ENCODE data around the gene SMIM13.

DNA sequence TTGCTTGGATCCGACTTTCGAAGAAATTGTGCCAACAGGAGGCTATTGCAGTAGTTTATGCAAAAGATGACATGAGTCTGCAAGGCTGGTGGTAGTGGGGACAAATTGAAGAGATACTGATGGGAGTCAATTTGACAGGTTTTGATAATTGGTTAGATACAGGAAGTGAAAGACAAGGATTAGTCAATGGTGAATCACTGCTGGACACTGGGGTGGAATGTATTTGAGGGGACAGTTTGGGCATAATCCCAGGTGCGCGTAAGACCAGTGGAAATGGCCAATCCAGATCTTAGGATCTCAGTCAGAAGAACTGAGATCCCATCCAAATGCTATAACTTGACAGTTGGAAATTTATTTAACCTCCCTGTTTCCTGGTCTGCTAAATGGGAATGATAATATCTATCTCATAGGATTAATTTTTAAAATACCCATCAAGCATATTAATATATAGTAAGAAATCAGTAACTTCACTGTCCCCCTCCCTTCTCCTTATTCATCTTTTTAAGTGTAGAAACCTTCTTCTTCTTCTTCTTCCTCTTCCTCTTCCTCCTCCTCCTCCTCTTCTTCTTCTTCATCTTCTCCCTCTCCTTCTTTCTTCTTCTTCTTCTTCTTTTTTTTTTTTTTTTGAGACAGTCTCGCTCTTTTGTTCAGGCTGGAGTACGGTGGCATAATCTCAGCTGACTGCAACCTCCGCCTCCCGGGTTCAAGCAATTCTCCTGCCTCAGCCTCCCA is 48.8 kb downstream of the SMIM13 start:
- TF ChIP-seq, protein P1, sequence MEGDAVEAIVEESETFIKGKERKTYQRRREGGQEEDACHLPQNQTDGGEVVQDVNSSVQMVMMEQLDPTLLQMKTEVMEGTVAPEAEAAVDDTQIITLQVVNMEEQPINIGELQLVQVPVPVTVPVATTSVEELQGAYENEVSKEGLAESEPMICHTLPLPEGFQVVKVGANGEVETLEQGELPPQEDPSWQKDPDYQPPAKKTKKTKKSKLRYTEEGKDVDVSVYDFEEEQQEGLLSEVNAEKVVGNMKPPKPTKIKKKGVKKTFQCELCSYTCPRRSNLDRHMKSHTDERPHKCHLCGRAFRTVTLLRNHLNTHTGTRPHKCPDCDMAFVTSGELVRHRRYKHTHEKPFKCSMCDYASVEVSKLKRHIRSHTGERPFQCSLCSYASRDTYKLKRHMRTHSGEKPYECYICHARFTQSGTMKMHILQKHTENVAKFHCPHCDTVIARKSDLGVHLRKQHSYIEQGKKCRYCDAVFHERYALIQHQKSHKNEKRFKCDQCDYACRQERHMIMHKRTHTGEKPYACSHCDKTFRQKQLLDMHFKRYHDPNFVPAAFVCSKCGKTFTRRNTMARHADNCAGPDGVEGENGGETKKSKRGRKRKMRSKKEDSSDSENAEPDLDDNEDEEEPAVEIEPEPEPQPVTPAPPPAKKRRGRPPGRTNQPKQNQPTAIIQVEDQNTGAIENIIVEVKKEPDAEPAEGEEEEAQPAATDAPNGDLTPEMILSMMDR (IDR thresholded peaks at IDR 0.05 in 8 of 11, conservative IDR thresholded peaks at IDR 0.05 in 3 of 11): no peak
- TF ChIP-seq POLR2A (IDR thresholded peaks at IDR 0.05): no peak
